ELF-1 (cell line): ENCODE measurements around the gene ADGB.
"Not testable (repeated sequence)": the region's sequence is repeated elsewhere in the genome, so short reads cannot be mapped to it uniquely, and the experiment has no call there.

Source experiments
- DNase-seq: peaks from one replicate; pipeline ENCODE4 v3.0.0-alpha.2; 2016; ENCODE audit warnings: low read depth, low spot score

ADGB gene

DNA sequence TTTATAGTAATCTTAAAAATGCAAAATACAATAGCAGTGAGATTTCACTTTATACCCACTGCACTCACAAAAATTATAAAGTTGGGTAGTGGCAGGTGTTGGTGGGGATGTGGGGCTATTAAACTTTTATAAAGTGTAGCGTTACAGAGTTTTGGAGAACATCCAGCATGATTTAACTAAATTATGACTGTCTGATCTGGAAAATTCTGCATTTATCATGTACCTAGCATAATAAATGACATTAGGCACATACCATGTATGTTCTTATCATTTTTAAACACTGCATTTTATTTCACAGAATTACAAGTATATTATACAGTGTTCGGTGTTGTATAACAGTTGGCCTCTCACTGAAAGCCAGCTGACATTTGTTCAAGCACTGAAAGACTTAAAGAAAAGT, 169.9 kb downstream of the ADGB start:
- DNase-seq, result no peak

DNA sequence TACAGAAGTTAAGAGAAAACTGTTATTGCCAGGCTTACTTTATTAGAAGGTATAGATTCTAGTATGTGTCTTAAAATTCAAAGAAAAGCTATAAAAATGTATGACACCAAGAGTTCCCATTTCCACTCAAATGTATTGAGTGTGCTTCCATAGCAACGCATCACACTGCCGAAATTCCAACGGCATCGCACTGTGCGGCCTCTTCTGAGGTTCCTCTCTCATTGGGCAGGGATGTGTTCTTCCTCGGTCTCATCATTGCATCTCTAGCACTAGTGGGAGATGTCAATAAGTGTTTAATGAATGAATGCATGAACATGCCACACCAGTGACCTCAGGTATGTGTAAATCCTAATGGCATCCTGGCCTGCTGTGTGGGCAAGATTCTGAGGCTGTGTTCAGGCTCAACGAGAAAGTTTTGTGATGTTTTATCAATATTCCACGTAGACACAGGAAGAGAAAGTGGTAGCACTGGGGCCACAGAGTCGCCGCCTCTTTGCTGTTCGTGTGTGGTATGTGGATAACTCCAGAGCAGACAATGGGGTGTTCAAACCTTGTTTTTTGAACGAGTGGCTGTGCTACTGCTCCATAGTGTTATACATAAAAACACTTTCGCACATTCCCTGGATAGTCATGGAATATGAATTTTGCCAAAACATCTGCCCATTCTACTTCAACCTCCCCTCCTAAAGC, 171.6 kb downstream of the ADGB start:
- no peak for DNase-seq

DNA sequence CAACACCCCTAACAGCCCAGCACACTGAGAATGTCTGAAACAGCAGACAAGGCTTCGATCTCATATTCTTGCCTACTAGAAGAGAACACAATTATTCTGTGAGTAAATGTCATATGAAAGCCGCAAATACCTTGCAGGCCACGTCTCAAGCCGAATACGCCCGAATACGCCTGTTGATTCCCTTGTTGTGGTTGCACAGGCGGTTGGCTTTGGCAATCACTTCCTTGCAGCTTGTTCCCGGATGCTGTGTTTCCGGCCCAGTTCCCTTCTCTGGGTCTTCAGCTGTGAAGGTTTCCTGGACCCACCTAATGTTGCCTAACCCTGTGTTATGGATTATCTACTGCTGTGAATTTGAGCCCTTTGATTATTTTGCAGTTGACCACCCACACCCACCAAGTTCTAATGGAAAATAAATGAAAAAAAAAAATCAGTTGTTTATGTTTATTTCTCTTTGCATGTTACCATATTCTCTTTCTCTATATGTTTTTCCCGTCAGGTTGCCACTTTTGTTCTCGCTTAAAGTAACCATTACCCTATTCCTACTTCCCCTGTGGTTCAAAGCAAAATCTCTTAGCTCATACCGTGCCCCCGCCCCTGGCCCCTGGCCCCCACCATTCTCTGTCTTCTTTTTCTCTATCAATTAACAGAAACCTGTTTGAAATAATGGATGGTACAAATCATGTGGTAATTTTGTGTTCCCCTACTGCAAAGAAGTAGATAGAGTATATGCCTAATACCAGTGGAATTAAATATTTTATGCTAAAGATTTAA, 172.4 kb downstream of the ADGB start:
- DNase-seq, result no peak

DNA sequence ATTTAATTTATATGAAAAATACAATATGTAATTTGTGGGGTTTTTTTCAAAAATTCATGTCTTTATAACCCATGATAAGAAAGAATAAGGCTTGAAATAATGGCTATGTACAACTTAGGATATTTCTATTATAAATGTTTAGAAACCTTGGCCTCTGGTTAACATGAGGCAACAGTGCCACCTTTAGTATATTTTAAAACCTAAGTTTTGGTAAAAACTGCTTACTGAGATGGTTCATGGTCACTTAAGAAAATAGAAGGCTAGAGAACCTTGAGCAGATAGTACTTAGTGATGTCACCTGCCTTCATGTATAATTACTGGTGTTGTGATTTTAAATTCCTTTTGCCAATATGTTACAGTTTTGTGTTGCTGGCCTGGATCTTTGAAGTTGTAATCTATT, 176.4 kb downstream of the ADGB start:
- no peak for DNase-seq

DNA sequence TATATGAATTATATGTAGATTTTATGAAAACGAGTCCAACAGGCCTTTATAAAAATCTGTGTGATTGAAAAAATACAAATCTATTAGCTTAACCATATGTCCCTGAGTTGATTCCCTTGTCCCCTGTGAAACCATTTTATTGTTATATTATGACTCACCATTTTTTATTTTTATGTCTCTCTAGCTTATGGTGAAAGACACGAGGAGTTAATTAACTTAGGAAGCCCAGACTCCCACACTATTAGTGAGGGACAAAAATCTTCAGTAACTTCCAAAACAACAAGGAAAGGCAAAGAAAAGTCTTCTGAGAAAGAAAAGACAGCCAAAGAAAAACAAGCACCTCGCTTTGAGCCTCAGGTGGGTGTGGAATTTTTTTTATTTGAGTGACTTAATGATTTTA, 183.1 kb downstream of the ADGB start:
- DNase-seq, result no peak

DNA sequence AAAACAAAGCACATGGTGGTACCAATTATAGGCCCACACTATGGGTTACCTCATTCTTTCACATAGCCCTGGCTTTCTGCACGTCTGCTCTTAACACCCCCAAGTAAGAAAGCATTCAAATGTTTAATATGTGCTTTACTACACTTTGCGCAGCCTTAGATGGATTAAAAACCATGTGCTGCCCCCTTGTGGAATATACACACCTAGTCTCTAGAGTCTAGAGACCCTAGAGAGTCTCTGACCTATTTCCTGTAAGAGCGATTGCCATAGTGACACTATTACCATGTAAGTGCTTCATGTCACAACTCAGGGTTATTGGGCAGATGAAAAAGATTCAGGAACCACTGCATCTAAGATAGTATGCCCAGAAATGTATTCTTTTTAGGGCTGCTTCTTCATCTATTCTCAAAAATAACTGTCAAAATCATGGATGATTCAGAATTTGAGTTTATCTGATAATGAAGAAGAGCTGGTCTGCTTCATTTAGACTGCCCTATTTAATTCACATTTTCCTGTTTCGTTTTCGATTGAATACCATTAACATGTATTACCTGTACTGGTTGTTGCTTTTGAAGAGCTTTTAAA, 186.3 kb downstream of the ADGB start:
- no peak for DNase-seq

DNA sequence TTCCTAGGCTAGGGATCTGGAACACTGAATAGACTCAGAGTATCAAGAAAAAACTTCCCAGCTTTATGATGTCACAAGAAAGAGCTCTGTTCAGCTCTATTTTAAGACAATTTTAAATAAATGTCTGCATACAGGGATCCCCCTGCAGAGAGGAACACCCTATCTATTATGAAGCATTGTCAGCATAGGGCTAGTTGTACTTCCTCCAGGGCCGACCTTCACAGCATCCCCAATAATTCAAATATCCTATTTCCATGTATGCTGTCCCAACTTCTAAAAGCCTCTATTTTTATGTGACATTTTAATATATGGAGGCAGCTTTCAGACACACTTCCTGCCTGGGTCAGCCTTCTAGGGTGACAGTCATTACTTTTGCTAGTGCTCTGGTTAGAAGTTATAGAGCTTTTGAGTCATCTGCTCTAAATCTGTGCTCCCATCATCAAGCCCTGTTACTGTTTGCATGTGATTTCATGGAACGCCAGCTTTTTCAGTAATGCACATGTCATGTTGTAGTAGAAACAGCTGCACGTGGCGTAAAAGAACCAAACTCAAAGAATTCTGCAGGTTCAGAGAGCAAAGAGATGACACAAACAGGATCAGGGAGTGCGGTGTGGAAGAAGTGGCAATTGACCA, 189.2 kb downstream of the ADGB start:
- DNase-seq, result no peak

DNA sequence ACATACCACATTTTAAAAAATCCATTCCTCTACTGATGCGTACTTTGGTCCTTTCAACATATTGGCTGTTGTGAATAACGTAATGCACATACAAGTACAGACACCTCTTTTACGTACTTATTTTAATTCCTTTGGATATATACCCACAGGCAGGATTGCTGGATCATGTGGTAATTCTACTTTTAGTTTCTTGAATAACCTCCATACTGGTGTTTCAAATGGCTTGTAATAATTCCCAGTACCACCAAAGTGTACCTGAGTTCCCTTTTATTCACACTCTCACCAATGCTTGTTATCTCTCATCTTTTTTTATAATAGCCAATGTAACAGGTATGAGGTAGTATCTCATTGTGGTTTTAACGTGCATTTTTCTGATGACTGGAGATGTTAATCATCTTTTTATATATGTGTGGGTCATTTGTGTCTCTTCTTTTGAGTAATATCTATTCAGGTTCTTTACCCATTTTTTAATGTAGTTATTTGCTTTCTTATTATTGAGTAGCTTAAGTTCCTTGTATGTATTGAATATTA, 191.9 kb downstream of the ADGB start:
- DNase-seq, result no peak

DNA sequence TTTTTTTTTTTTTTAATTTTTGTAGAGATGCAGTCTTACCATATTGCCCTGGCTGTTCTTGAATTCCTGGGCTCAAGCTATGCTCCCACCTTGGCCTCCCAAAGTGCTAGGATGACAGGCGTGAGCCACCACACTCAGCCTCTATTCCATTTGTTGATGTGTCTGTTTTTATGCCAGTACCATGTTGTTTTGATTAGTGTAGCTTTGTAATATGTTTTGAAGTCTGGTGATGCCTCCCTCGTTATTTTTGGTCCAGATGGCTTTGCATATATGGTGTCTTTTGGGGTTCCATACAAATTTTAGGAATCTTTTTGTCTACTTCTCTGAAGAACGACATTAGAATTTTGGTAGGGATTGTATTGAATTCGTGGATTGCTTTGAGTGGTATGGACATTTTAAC, 193.2 kb downstream of the ADGB start:
- DNase-seq, result no peak

DNA sequence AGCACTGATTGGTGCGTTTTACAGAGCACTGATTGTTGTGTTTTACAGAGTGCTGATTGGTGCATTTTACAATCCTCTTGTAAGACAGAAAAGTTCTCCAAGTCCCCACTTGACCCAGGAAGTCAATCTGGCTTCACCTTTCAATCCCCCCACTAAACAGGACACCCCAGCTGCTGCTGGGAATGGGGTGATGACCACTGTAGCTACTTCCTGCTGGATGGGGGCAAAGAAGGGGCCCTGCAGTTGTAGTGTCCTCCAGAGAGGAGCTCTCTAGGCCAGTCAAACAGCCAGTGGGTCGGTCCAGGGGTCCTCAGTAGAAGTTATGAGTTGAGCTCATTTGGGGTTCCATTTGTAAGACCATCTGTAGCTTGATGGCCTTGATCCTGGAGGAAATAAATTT, 194.4 kb downstream of the ADGB start:
- not testable (repeated sequence) for DNase-seq

DNA sequence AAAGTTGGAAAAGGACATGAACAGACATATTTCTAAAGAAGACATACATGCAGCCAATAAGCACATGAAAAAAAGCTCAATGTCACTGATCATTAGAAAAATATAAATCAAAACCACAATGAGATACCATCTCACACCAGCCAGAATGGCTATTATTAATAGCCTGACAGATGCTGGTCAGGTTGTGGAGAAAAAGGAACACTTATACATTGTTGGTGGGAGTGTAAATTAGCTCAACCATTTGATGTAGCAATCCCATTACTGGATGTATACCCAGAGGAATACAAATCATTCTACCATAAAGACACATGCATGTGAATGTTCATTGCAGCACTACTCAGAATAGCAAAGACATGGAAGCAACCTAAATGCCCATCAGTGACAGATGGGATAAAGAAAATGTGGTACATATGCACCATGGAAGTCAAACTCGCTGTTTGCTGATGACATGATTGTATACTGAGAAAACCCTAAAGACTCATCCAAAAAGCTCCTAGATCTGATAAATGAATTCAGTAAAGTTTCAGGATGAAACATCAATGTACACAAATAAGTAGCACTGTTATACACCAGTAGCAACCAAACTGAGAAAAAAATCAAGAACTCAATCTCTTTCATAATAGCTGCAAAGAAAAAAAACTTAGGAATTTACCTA, 196.8 kb downstream of the ADGB start:
- DNase-seq, result no peak

DNA sequence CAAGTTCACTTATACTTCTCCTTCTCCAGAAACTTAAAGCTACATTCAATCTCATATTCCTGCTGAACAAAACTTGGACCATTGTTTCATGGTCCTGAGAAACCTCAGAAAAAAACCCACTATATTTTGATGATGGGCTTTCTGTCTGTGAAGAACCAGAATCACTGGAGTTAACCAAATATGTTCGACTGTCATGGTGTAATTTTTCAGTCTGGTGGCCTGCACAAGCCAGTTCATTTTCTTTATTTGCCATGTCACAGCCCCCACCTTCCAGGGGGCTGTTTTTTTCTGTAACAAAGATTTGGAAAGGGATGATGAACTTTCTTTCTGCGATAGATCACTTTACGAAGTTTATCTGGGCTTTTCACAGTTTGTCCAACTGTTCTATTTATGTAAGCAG, 204.4 kb downstream of the ADGB start:
- not testable (repeated sequence) for DNase-seq

DNA sequence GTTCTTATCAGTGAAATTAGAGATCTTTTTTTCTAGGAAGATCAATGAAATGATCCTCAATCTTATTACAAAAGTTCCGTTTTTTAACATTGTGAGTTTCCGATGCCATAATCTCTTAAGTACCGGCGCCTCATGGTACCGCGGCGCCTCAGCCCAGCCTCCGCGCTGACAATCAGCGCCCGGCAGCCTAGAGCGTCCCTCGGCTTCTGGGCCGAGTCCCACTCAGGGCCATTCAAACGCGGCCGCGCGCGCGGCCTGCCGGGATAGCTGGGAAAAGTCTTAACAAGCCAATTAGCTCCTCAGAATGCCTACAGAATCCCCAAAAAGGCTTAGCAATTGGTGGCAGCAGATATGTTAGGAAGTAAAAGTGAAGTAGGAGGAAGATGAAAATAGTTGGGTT, 204.8 kb downstream of the ADGB start:
- DNase-seq, result no peak

DNA sequence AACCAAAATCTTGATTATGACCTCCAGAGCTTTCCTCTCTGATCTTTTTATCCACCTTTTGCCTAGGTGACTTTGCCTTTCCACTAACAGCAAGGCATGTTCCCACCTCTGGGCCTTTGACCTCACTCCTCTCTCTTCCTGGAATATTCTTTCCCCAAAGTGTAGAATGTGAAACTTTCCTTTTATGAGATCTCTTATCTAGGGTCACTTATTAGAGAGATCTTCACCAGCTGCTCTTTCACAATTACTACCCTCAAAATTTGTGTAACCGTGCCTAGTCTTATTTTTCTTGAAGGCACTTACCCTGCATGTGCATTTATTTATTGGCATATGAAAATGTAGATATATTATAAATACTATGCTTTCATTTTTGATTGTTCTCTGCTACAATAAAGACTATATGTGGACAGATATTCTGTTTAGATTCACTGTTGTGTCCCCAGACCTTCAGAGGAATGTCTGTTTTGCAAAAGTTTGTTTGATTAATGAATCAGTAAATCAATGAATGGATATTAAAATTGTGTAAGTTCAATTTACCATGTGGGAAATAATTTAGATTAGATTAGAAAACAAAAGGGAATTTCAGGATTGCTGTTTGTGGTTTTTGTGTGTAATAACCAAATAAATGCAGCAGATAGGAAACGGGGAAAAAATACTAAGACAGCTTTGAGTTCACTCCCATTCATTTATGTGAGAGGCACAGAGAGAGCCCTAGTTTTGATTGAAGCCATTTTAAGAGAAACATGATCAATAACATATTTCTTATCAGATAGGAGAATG, 207.0 kb downstream of the ADGB start:
- DNase-seq, result no peak

DNA sequence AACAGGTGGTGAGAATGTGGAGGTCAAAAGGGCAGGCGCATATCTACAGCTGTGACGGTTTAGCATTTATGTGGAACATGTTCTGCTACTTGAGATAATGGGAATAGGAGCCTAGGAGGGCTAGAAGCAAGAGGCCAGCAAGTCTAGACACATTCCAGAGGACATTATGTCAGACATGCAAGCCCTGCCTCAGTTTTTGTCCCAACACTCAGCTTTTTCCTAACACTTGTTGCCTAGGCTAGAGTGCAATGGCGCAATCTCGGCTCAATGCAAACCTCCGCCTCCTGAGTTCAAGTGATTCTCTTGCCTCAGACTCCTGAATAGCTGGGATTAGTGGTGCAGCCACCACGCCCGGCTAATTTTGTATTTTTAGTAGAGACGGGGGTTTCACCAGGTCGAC, 210.2 kb downstream of the ADGB start:
- peak; percentile 37 for DNase-seq

DNA sequence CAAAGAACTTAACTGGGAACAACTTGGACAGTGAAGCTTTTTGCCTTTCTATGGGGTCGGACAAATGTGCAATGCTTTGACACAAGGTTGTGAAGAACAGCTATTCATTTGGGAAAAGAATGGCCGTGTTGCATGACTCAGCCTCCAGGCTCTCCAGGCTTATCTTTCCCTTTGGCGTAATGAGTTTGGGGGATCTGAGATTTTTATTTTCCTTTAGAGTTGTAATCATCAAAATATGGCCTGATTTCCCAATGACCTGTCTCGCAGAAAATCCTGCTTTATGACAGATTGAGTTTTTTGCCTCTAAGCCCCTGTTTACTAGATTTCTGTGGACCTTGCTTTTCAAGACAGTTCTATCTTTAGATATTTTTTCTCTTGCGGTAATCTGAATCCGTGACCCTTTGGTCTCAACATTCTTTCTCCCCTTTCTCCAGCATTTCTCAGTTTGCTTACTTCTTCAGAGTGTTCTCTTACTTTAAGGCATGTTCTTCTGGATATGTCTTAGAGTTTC, 214.1 kb downstream of the ADGB start:
- DNase-seq, result not testable (repeated sequence)

DNA sequence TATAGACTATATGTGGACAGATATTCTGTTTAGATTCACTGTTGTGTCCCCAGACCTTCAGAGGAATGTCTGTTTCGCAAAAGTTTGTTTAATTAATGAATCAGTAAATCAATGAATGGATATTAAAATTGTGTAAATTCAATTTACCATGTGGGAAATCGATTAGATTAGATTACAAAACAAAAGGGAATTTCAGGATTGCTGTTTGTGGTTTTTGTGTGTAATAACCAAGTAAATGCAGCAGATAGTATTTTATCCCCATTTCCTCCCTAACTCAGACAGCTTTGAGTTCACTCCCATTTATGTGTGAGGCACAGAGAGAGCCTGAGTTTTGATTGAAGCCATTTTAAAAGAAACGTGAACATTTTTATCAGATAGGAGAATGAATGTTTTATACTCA, 214.8 kb downstream of the ADGB start:
- no peak for DNase-seq

DNA sequence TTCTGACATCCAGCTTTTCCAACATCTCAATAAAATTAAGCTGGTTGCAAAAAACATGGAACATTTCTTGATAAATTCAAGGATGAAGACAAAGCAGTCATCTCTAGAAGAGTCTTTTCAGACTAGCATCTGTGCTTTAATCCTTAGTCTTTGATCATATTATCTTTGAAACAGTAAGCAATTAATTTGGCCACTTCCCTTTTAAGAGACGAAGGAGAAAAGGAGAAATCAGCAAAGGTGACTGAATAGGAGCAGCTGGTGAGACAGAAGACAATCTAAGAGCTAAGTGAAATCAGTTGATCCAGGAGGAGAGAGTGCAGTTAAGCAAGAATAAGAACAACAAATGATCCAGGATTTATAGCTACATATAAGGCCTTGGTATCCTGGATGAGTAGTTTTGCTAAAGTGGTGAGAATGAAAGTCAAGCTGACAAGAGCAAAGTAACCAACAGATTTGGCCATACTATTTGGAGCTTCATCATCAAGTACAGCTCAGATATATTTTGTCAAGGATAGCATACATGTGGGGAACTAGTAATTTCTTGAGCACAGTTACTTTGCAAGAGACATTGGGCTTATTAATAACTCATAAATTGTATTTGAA, 215.5 kb downstream of the ADGB start:
- DNase-seq, result no peak

DNA sequence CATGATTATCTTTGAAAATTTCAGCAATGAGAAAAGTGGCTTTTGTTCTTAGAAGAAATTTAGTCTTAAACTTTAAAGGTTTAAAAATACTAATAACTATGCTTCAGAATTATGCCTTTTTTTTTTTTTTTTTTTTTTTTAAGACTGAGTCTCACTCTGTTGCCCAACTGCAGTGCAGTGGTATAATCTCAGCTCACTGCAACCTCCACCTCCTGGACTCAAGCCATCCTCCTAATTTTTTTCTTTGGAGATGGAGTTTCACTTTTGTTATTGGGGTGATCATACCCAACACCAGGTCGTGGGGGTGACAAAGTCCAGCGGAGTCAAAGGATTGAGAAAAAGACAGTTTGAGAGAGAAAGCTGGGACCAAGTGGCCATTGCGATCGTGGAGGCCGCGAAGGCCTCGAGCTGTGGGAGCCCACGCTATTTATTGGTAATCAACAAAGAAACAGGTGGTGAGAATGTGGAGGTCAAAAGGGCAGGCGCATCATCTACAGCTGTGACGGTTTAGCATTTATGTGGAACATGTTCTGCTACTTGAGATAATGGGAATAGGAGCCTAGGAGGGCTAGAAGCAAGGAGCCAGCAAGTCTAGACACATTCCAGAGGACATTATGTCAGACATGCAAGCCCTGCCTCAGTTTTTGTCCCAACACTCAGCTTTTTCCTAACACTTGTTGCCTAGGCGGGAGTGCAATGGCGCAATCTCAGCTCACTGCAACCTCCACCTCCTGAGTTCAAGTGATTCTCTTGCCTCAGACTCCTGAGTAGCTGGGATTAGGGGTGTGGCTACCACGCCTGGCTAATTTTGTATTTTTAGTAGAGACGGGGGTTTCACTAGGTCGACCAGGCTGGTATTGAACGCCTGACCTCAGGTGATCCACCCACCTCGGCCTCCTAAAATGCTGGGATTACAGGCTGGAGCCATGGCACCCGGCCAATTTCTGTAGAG, 217.0 kb downstream of the ADGB start:
- DNase-seq, result peak; percentile 24
